Measurements from ENCODE around the gene CRB2.

Gene CRB2

DNA sequence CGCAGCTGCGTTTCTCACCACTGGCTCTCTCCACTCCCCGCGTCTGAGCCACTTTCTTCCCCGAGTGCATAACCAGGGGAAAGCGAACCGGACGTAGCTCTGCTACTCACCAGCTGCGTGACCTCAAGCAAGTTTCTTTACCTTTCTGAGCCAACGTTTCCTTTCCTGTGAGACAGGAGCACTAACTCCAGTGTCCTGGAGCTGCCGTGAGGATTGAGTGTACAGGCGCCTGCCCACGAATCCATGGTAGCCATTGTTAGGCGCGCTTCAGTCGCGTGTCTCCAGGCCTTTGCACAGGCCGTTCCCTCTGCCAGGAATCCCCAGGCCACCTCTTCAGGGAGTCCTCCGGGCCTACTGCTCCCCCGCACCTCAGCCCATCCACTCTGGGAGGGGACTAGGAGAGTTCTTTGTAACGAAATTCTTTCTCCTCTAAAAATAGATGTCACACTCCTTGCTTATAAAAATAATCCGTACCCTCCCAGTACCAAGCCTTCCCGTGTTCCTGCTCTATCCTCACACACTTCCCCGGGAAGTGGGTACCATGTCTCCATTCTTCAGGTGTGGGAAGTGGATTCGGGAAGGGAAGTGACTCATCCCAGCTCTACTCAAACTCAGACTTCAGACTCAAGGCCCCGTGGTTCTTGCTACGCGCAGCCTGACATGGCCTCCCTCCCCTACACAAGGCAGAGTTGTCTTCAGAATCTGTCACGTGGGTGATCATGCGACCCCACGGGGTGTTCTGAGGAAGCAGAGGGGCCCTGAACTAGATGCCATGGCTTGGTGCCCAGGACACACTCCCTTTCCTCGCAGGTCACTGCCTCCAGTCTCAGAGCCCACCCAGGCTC, 16.1 kb upstream of the CRB2 start:
- whole genome bisulfite sequencing, 2 experiments (ENCODE audit: insufficient coverage in 2 of 2), result 80 to 86% methylated on average over 23 to 26 of the region's 32 CpGs
- H3K9me3 ChIP-seq (ENCODE audit: control insufficient read depth, low read length), result no peaks in the 10 kb centered on the region

DNA sequence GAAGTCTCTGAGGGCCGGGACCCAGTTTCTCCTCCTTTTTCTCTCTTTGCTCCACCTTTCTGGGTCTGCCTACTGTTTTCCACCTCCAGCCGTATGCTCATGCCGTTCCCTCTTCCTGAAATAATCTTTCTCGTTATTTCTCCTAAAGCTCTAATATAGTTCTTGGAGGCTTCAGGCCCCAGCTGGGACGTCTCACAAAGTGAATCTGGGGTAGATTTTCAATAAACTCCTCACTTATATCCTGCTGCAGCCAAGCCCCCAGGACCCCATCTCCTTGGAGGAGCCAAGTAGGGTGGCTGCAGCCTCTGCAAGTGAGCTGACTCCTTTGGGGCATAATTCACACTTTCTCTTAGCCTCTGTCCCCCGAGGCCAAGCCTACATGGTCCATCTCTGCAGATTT, 14.2 kb upstream of the CRB2 start:
- Histone ChIP-seq H3K27ac (ENCODE audit: low read depth, low read length, severe bottlenecking) (no peak overlapping the region), H3K4me3 (ENCODE audit: extremely low read depth, insufficient read depth, low read length, poor library complexity, severe bottlenecking) (no peak overlapping the region), H3K9me3 (ENCODE audit: control insufficient read depth, low read length) (no peaks in the 10 kb centered on the region), H3K4me1 (ENCODE audit: control insufficient read depth, insufficient read depth, low read length, poor library complexity, severe bottlenecking) (peaks cover 18% of the 10 kb centered on the region), H3K36me3 (ENCODE audit: control insufficient read depth, insufficient read depth, low read length) (no peaks in the 10 kb centered on the region)
- 88 to 90% methylated on average over 5 of the region's 6 CpGs for WGBS, 2 experiments (ENCODE audit: insufficient coverage in 2 of 2)

More for the DNA sequence above, 16.1 kb upstream of the CRB2 start:
- no peaks in the 10 kb centered on the region for H3K36me3 ChIP-seq (ENCODE audit: control insufficient read depth, insufficient read depth, low read length)
- peak overlapping the region; percentile 6 for H3K27ac ChIP-seq (ENCODE audit: low read depth, low read length, severe bottlenecking)
- peaks cover 23% of the 10 kb centered on the region for H3K4me1 ChIP-seq (ENCODE audit: control insufficient read depth, insufficient read depth, low read length, poor library complexity, severe bottlenecking)
- H3K4me3 ChIP-seq (ENCODE audit: extremely low read depth, insufficient read depth, low read length, poor library complexity, severe bottlenecking), result no peak overlapping the region

DNA sequence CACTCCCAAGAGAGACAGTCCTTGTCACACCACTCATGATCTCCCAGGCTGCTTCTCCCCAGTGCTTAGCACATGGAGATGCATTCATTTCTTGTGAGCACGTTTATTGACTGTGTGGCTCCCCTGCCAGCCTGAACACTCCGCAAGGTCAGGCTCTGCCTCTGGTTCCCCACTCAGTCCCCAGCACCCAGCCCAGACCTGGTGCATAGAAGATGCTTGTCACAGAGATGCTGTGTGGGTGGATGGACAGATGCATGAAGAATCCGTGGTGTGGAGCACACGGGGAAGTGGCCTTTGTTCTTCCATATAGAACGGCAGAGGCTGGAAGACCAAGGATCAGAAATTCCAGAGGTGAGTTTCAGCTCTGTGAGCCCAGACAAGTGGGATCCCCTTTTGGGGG, 13.8 kb upstream of the CRB2 start:
- Histone ChIP-seq H3K4me3 (ENCODE audit: extremely low read depth, insufficient read depth, low read length, poor library complexity, severe bottlenecking) (no peak overlapping the region), H3K9me3 (ENCODE audit: control insufficient read depth, low read length) (no peaks in the 10 kb centered on the region), H3K36me3 (ENCODE audit: control insufficient read depth, insufficient read depth, low read length) (no peaks in the 10 kb centered on the region), H3K4me1 (ENCODE audit: control insufficient read depth, insufficient read depth, low read length, poor library complexity, severe bottlenecking) (peaks cover 18% of the 10 kb centered on the region), H3K27ac (ENCODE audit: low read depth, low read length, severe bottlenecking) (no peak overlapping the region)
- WGBS, 2 experiments (ENCODE audit: insufficient coverage in 2 of 2), result 86 to 94% methylated on average over 4 to 5 of the region's 5 CpGs

DNA sequence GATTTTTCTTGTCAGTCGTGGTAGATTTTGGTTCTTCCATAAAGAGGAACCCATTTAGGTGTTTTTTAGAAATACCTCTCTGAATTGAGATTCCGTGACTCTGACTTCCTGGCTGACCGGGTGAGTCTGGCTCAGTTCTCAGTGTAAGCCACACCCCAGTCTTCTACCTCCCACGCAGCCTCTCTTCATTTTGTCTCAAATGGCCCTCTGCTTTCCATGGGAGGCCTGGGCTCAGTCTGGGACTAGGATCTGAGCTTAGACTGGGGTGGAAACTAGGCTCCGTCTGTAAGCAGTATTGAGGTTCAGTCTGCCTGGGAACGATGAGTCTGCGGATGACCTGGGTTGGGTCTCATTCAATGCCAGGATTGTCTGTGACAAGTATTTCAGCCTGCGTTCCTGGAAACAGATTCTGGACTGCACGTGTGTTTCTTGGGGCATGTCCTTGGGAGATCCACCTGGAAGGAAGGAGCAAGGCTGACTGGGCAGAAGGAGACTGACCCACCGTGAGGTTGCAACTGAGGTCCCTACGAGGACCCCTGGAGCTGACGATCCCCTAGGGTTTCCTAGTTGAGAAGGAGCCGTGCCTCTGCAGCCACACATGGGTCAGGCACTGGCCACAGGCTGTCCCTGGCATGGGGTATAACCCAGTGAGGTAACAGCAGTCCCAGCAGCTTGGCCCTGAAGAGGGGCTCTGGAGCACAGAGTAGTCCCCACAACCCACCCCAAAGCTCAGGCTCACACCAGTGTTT, 12.4 kb upstream of the CRB2 start:
- Histone ChIP-seq H3K36me3 (ENCODE audit: control insufficient read depth, insufficient read depth, low read length) (no peaks in the 10 kb centered on the region), H3K4me3 (ENCODE audit: extremely low read depth, insufficient read depth, low read length, poor library complexity, severe bottlenecking) (no peak overlapping the region), H3K9me3 (ENCODE audit: control insufficient read depth, low read length) (no peaks in the 10 kb centered on the region), H3K4me1 (ENCODE audit: control insufficient read depth, insufficient read depth, low read length, poor library complexity, severe bottlenecking) (peaks cover 16% of the 10 kb centered on the region), H3K27ac (ENCODE audit: low read depth, low read length, severe bottlenecking) (no peak overlapping the region)
- WGBS, 2 experiments (ENCODE audit: insufficient coverage in 2 of 2), result 78 to 80% methylated on average over 12 of the region's 13 CpGs

DNA sequence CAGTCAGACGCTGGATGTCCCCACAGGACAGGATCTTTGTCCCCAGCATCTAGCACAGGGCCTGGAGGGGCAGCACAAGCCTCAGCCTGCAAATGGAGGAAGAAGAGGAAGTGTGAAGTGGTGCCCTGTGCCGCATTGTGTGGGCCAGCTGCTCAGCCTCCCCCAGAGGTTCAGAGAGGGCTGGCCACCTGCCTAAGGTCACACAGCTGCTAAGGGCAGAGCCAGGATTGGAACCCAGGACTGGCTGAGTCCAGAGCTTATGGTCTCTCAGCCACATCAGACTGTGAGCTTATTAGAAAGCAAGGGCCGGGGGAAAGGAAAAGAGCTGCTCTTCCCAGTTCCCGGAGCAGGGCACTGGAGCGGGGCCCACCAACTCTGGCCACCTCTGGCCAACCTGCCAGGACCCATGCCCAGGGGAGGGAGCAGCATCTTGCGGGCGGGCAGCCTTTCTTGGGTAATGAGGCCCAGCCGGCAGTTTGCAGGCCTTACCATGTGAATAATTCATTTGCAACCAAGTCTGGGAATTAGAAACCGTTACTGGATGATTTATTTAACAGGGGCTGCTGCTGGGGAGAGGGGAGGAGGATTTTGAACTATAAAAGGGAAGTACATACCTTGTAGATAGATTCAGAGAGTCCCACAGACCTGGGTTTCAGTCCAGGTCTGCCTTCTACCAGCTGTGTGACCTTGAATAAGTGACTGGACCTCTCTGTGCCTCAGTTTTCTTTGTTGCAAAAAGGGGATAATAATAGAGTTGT, 11.6 kb upstream of the CRB2 start:
- 96% methylated on average over 8 to 9 of the region's 9 CpGs for WGBS, 2 experiments (ENCODE audit: insufficient coverage in 2 of 2)
- Histone ChIP-seq H3K36me3 (ENCODE audit: control insufficient read depth, insufficient read depth, low read length) (no peaks in the 10 kb centered on the region), H3K4me1 (ENCODE audit: control insufficient read depth, insufficient read depth, low read length, poor library complexity, severe bottlenecking) (peaks cover 16% of the 10 kb centered on the region), H3K27ac (ENCODE audit: low read depth, low read length, severe bottlenecking) (no peak overlapping the region), H3K4me3 (ENCODE audit: extremely low read depth, insufficient read depth, low read length, poor library complexity, severe bottlenecking) (no peak overlapping the region), H3K9me3 (ENCODE audit: control insufficient read depth, low read length) (no peaks in the 10 kb centered on the region)

DNA sequence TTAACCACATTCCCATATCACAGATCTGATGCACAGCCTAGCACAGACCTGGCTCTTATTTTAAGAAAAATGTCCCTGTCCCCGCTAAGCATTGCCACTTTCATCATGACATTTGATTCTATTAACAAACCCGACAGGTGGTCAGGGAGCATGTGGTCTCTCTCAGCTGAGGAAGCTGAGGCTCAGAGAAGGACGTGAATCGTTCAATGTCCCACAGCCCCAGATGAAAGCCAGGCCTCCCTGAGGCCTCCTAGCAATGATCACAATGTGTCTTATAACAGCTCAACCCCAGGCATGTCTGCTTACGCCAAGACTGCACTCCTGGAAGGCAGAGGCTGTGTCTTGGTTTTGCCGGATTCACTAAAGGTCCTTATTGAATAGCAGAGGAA, 10.4 kb upstream of the CRB2 start:
- Histone ChIP-seq H3K4me3 (ENCODE audit: extremely low read depth, insufficient read depth, low read length, poor library complexity, severe bottlenecking) (no peak overlapping the region), H3K36me3 (ENCODE audit: control insufficient read depth, insufficient read depth, low read length) (no peaks in the 10 kb centered on the region), H3K27ac (ENCODE audit: low read depth, low read length, severe bottlenecking) (peak overlapping the region; percentile 66), H3K4me1 (ENCODE audit: control insufficient read depth, insufficient read depth, low read length, poor library complexity, severe bottlenecking) (peaks cover 11% of the 10 kb centered on the region), H3K9me3 (ENCODE audit: control insufficient read depth, low read length) (no peaks in the 10 kb centered on the region)
- 62 to 92% methylated on average over 2 to 6 of the region's 6 CpGs for WGBS, 2 experiments (ENCODE audit: insufficient coverage in 2 of 2)

DNA sequence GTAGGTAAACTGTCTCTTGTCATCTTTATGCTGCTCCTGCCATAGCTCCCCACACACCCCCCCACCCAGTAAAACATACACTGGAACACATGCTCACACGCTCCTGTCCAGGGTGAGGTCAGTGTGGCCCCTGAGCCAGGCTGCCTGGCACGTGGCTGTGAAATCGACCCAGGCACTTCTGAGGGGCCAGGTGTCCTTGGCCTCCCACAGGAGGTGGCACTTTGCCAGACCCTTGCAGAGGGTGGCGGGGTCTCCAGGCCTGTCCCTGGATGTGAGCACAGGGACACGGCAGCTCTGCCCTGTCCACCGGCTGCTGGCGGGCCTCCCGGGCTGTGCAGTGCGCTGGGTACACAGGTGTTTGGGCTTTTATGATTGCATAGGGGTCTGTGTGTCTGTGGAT, 10.0 kb upstream of the CRB2 start:
- Histone ChIP-seq H3K36me3 (ENCODE audit: control insufficient read depth, insufficient read depth, low read length) (no peaks in the 10 kb centered on the region), H3K9me3 (ENCODE audit: control insufficient read depth, low read length) (no peaks in the 10 kb centered on the region), H3K4me3 (ENCODE audit: extremely low read depth, insufficient read depth, low read length, poor library complexity, severe bottlenecking) (no peak overlapping the region), H3K4me1 (ENCODE audit: control insufficient read depth, insufficient read depth, low read length, poor library complexity, severe bottlenecking) (peaks cover 11% of the 10 kb centered on the region), H3K27ac (ENCODE audit: low read depth, low read length, severe bottlenecking) (peak overlapping the region; percentile 66)
- WGBS, 2 experiments (ENCODE audit: insufficient coverage in 2 of 2), result 91 to 95% methylated on average over 8 to 9 of the region's 9 CpGs

DNA sequence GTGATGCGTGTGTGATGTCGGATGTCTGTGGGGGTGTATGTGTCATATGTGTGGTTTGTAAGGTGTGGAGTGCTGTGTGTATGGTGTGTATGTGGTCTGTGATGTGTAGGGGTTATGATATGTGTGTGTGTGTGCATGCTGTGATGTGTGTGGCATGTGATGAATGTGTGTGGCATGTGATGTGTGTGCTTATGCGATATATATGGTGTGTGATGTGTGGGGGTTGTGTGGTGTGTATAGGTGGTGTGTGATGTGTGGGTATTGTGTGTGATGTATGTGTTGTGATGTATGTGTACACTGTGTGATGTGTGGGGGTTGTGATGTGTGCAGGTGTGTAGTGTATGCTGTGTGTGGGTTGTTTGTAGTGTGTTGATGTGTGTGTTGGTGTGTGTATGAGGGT, 9.2 kb upstream of the CRB2 start:
- Histone ChIP-seq H3K4me1 (ENCODE audit: control insufficient read depth, insufficient read depth, low read length, poor library complexity, severe bottlenecking) (peaks cover 11% of the 10 kb centered on the region), H3K27ac (ENCODE audit: low read depth, low read length, severe bottlenecking) (no peak overlapping the region), H3K9me3 (ENCODE audit: control insufficient read depth, low read length) (no peaks in the 10 kb centered on the region), H3K36me3 (ENCODE audit: control insufficient read depth, insufficient read depth, low read length) (no peaks in the 10 kb centered on the region), H3K4me3 (ENCODE audit: extremely low read depth, insufficient read depth, low read length, poor library complexity, severe bottlenecking) (no peak overlapping the region)
- whole genome bisulfite sequencing, 2 experiments (ENCODE audit: insufficient coverage in 2 of 2), result 100% methylated on average over 3 of the region's 3 CpGs

DNA sequence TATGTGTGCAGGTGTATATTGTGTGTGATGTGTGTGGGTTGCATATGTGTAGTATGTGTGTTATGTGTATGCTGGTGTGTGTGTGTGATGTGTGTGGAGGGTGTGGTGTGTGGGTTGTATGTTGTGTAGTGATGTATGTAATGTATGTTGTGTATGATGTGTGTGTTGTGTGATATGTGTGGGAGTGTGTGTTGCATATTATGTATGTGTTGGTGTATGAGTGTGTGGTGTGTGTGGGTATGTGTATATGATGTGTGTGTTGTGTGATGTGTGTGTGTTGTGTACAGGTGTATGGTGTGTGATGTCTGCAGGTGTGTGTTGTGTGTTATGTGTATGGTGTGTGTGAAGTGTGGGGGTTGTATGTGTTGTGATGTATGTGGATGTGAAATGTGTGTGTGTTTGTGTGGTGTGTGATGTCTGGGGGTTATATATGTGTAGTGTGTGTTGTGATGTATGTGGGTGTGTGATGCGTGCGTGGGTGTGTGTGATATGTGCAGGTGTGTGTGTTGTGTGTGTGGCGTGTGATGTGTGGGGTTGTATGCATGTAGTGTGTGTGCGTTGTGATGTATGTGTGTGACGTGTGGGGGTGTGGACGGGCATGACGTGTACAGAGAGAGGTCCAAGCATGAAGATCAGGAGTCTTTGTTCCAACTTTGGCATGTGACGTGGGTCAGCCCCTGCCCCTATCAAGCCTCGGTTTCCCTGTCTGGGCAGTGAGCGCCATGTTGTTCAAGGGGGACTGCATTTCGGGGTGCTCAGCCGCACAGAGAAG, 8.5 kb upstream of the CRB2 start:
- no peak overlapping the region for H3K4me3 ChIP-seq (ENCODE audit: extremely low read depth, insufficient read depth, low read length, poor library complexity, severe bottlenecking)

DNA sequence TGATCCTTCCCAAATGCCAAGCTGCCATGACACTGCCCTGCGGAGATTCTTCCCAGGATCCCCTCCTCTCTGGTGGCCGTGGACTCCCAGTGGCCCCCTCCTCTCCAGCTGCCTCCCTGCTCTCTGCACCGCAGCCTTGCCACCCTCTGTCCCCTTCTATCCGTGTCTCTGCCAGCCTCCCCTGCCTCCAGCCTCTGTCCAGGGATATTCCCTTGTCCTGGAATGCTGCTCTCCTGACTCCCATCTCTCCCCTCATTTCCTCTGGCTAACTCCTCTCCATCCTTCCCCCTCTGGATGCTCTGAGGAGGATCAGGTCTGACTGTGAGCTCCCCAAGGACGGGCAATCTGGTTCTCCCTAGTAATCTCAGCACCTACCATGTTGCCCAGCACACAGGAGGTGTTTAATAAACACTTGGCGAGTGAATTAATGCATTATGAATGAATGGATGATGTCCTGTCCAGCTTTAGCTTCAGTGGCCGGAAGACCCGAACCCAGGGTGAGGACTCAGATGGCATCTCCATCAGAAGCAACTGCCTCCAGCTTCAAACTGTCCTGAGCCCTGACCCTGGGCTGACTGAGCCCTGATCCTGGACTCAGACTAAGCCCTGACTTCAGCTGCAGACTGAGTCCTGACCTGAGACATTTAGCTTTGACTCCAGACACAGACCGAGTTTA, 7.5 kb upstream of the CRB2 start:
- no peaks in the 10 kb centered on the region for H3K36me3 ChIP-seq (ENCODE audit: control insufficient read depth, insufficient read depth, low read length)
- WGBS, 2 experiments (ENCODE audit: insufficient coverage in 2 of 2), result 74 to 84% methylated on average over 8 of the region's 9 CpGs
- H3K9me3 ChIP-seq (ENCODE audit: control insufficient read depth, low read length), result no peaks in the 10 kb centered on the region
- H3K4me3 ChIP-seq (ENCODE audit: extremely low read depth, insufficient read depth, low read length, poor library complexity, severe bottlenecking), result no peak overlapping the region
- peaks cover 11% of the 10 kb centered on the region for H3K4me1 ChIP-seq (ENCODE audit: control insufficient read depth, insufficient read depth, low read length, poor library complexity, severe bottlenecking)
- no peak overlapping the region for H3K27ac ChIP-seq (ENCODE audit: low read depth, low read length, severe bottlenecking)

More for the DNA sequence above, 8.5 kb upstream of the CRB2 start:
- 80 to 87% methylated on average over 7 to 12 of the region's 12 CpGs for WGBS, 2 experiments (ENCODE audit: insufficient coverage in 2 of 2)
- Histone ChIP-seq H3K4me1 (ENCODE audit: control insufficient read depth, insufficient read depth, low read length, poor library complexity, severe bottlenecking) (peaks cover 11% of the 10 kb centered on the region), H3K36me3 (ENCODE audit: control insufficient read depth, insufficient read depth, low read length) (no peaks in the 10 kb centered on the region), H3K9me3 (ENCODE audit: control insufficient read depth, low read length) (no peaks in the 10 kb centered on the region), H3K27ac (ENCODE audit: low read depth, low read length, severe bottlenecking) (no peak overlapping the region)

Measured in mesodermal cell (in vitro differentiated cells).